Measurements from ENCODE around the gene NPHS1. TPM values are rescaled to one million over a fixed set of nuclear protein-coding genes. Genes with fewer than 3 reads are reported as not detected.

The NPHS1 gene
- total and polyA plus RNA-seq, 2 of the 8 experiments (the other 6 are each of a cell fraction or from before 2014, with no cell fraction given), result 1.3 to 1.4 TPM

- no peak overlapping the region for H3K23ac ChIP-seq (ENCODE audit: insufficient read length)
- ChIA-PET POLR2A (ENCODE audit: partially characterized antibody) (interaction anchor here (0.6 to 2.8 kb wide), 8 partner anchors 9 to 243 kb away, joined by 3 to 10 read pairs (median 4); partner anchors contain the start of gene NFKBID), CTCF (ENCODE audit: partially characterized antibody) (interaction anchor here (0.7 to 5.2 kb wide), 7 partner anchors 13 to 63 kb away, joined by 3 to 23 read pairs (median 3); no protein-coding TSS in a partner anchor)
- no peak overlapping the region for H3K9ac ChIP-seq (replicated peaks in 1 of 4; ENCODE audit: extremely low read depth in 1 of 4, low read depth in 3 of 4, low read length in 3 of 4)
- no peaks in the 10 kb centered on the region for H3K79me2 ChIP-seq (ENCODE audit: control insufficient read depth in 1 of 2, insufficient read depth in 2 of 2, low read length in 2 of 2)
- peaks cover 0 to 6% of the 10 kb centered on the region in 2 experiments for H4K20me1 ChIP-seq (replicated peaks in 1 of 2; ENCODE audit: control insufficient read depth in 1 of 2, insufficient read depth in 2 of 2, low read length in 2 of 2)
- no peak overlapping the region for H3K18ac ChIP-seq (ENCODE audit: extremely low read depth, low read length)
- H3K36me3 ChIP-seq (ENCODE audit: control insufficient read depth in 2 of 4, insufficient read depth in 4 of 4, low read length in 3 of 4), result peaks cover 10 to 25% (median 17%) of the 10 kb centered on the region in 4 experiments
- FAIRE-seq, result no peak
- H2BK120ac ChIP-seq (replicated peaks; ENCODE audit: low read depth, low read length), result no peak overlapping the region
- no peak overlapping the region for H2BK20ac ChIP-seq (ENCODE audit: low read length)
- no peak overlapping the region for H3K4me2 ChIP-seq (ENCODE audit: insufficient read depth in 1 of 2, low read depth in 2 of 2, low read length in 2 of 2)
- H2AK5ac ChIP-seq (ENCODE audit: low read depth, low read length), result no peak overlapping the region
- no peaks in the 10 kb centered on the region for H3K9me3 ChIP-seq (ENCODE audit: insufficient read depth in 2 of 2, low read depth in 1 of 2, low read length in 1 of 2)
- DNase-seq (ENCODE audit: low read depth in 1 of 2, low spot score in 2 of 2), result no peak
- no peak overlapping the region for H2BK5ac ChIP-seq (ENCODE audit: low read depth, low read length)
- H2BK12ac ChIP-seq (ENCODE audit: low read depth, low read length), result no peak overlapping the region
- 92% methylated on average over 6 of the region's 6 CpGs; no CpG with 5 or more reads in 1 of the 2 experiments for WGBS, 2 experiments (ENCODE audit: extremely low coverage in 1 of 2, insufficient coverage in 1 of 2, insufficient read length in 1 of 2, insufficient replicate concordance in 2 of 2, low coverage in 1 of 2, low lambda C conversion rate in 2 of 2, missing lambda C conversion rate in 1 of 2)
- H3K4me3 ChIP-seq (ENCODE audit: extremely low read depth in 1 of 4, insufficient read depth in 2 of 4, low read depth in 3 of 4, low read length in 4 of 4), result no peak overlapping the region
- H2BK15ac ChIP-seq (ENCODE audit: low read length), result no peak overlapping the region
- no peak overlapping the region for H3K4ac ChIP-seq (replicated peaks; ENCODE audit: insufficient read length, low read depth, low read length)
- H4K91ac ChIP-seq (replicated peaks; ENCODE audit: insufficient read length, low read length), result no peak overlapping the region
- no peak overlapping the region for H4K5ac ChIP-seq (ENCODE audit: insufficient read length, low read depth, low read length)
- no peak overlapping the region for H3K56ac ChIP-seq (replicated peaks; ENCODE audit: insufficient read length, low read depth, low read length)
- H3K4me1 ChIP-seq (replicated peaks in 1 of 4; ENCODE audit: control insufficient read depth in 3 of 4, insufficient read depth in 4 of 4, low read length in 3 of 4), result no peaks in the 10 kb centered on the region
- no peak overlapping the region for H3K14ac ChIP-seq (ENCODE audit: insufficient read length)
- no peaks in the 10 kb centered on the region for H3K23me2 ChIP-seq (ENCODE audit: low read depth, low read length)
- no peaks in the 10 kb centered on the region for H3K27me3 ChIP-seq (replicated peaks in 1 of 4; ENCODE audit: control insufficient read depth in 3 of 4, extremely low read depth in 1 of 4, insufficient read depth in 3 of 4, low read length in 3 of 4)
- no peak overlapping the region for H2AFZ ChIP-seq (ENCODE audit: low read length)
- no peak overlapping the region for H3K27ac ChIP-seq (ENCODE audit: low read depth, low read length)
- H3K79me1 ChIP-seq (ENCODE audit: low read depth, low read length), result no peaks in the 10 kb centered on the region
- no peak overlapping the region for H4K8ac ChIP-seq (ENCODE audit: extremely low read depth, insufficient read depth, low read length)
- TF ChIP-seq MAFK (IDR thresholded peaks at IDR 0.05; ENCODE audit: low read depth, low read length) (no peak), POU5F1 (IDR thresholded peaks at IDR 0.05; ENCODE audit: low read depth, low read length) (no peak), MAX (IDR thresholded peaks at IDR 0.05) (no peak), EZH2 (IDR thresholded peaks at IDR 0.05; ENCODE audit: low read depth, low read length, severe bottlenecking) (no peak), CTCF (IDR thresholded peaks at IDR 0.05; ENCODE audit: control extremely low read depth in 1 of 3, insufficient read depth in 1 of 3, low read depth in 1 of 3, low read length in 3 of 3) (no peak), CREB1 (IDR thresholded peaks at IDR 0.05) (no peak), CHD2 (IDR thresholded peaks at IDR 0.05; ENCODE audit: low read length) (no peak), TBP (IDR thresholded peaks at IDR 0.05; ENCODE audit: low read depth, low read length) (no peak), KDM5A (IDR thresholded peaks at IDR 0.05; ENCODE audit: low read length) (no peak), TAF7 (optimal IDR thresholded peaks at IDR 0.05; ENCODE audit: borderline replicate concordance, low read depth, low read length) (no peak), YY1 (IDR thresholded peaks at IDR 0.05; ENCODE audit: low read depth, low read length) (no peak)
Observed at GRCh38 chr19:35885225-35885738, 33.0 kb upstream of the NPHS1 start.
